ENCODE results near the gene OSTF1. TPM values are rescaled to one million over a fixed set of nuclear protein-coding genes. Genes with fewer than 3 reads are reported as not detected.

Gene OSTF1
- total RNA-seq, 2 donors from 2014 or later, result 15.0 to 20.5 TPM

- Histone ChIP-seq H3K27ac (ENCODE audit: low read depth, low read length) (no peak overlapping the region), H3K9me3 (ENCODE audit: control insufficient read depth, low read length) (peaks cover 18% of the 10 kb centered on the region), H3K4me1 (ENCODE audit: control insufficient read depth, insufficient read depth, low read length) (no peaks in the 10 kb centered on the region), H3K9ac (ENCODE audit: extremely low read depth, low read length, poor library complexity, severe bottlenecking) (no peak overlapping the region), H3K27me3 (ENCODE audit: control insufficient read depth, insufficient read depth, low read length, poor library complexity, severe bottlenecking) (no peaks in the 10 kb centered on the region), H3K4me3 (ENCODE audit: low read length) (no peak overlapping the region), H3K36me3 (ENCODE audit: control insufficient read depth, insufficient read depth, low read length) (no peaks in the 10 kb centered on the region)
- no peak for TF ChIP-seq CTCF (conservative IDR thresholded peaks at IDR 0.05)
- no peak for DNase-seq
- Mint-ChIP-seq H3K27ac (no peak overlapping the region), H3K9me3 (peaks cover 14% of the 10 kb centered on the region), H3K36me3 (ENCODE audit: low read depth) (peaks cover 6% of the 10 kb centered on the region), H3K27me3 (ENCODE audit: insufficient read depth) (no peaks in the 10 kb centered on the region), H3K4me3 (no peak overlapping the region), H3K4me1 (no peaks in the 10 kb centered on the region)
Measured at GRCh38 chr9:75164573-75164972, 76.3 kb downstream of the OSTF1 start.

- Histone ChIP-seq H3K27me3 (ENCODE audit: control insufficient read depth, insufficient read depth, low read length, poor library complexity, severe bottlenecking) (no peaks in the 10 kb centered on the region), H3K27ac (ENCODE audit: low read depth, low read length) (no peak overlapping the region), H3K9ac (ENCODE audit: extremely low read depth, low read length, poor library complexity, severe bottlenecking) (no peak overlapping the region), H3K9me3 (ENCODE audit: control insufficient read depth, low read length) (peaks cover 18% of the 10 kb centered on the region), H3K4me3 (ENCODE audit: low read length) (no peak overlapping the region), H3K36me3 (ENCODE audit: control insufficient read depth, insufficient read depth, low read length) (no peaks in the 10 kb centered on the region), H3K4me1 (ENCODE audit: control insufficient read depth, insufficient read depth, low read length) (no peaks in the 10 kb centered on the region)
- Mint-ChIP-seq H3K27me3 (ENCODE audit: insufficient read depth) (no peaks in the 10 kb centered on the region), H3K27ac (no peak overlapping the region), H3K36me3 (ENCODE audit: low read depth) (peaks cover 6% of the 10 kb centered on the region), H3K4me1 (no peaks in the 10 kb centered on the region), H3K4me3 (no peak overlapping the region), H3K9me3 (peaks cover 14% of the 10 kb centered on the region)
- TF ChIP-seq CTCF (conservative IDR thresholded peaks at IDR 0.05), result no peak
- no peak for DNase-seq
- 100% methylated on average over 1 of the region's 1 CpG for WGBS, 2 experiments (ENCODE audit: insufficient coverage in 1 of 2, insufficient read length in 1 of 2)
Measured at GRCh38 chr9:75167281-75167680, 79.0 kb downstream of the OSTF1 start.

GRCh38 chr9:75168270-75169178, 80.2 kb downstream of the OSTF1 start:
- WGBS, 2 experiments (ENCODE audit: insufficient coverage in 1 of 2, insufficient read length in 1 of 2), result 85% methylated on average over 2 of the region's 2 CpGs; no CpG with 5 or more reads in 1 of the 2 experiments
- no peak overlapping the region for H3K9ac ChIP-seq (ENCODE audit: extremely low read depth, low read length, poor library complexity, severe bottlenecking)
- H3K4me3 ChIP-seq (ENCODE audit: low read length), result no peak overlapping the region
- H3K4me3 Mint-ChIP-seq, result no peak overlapping the region
- peaks cover 11% of the 10 kb centered on the region for H3K9me3 ChIP-seq (ENCODE audit: control insufficient read depth, low read length)
- H3K27me3 ChIP-seq (ENCODE audit: control insufficient read depth, insufficient read depth, low read length, poor library complexity, severe bottlenecking), result no peaks in the 10 kb centered on the region
- H3K36me3 ChIP-seq (ENCODE audit: control insufficient read depth, insufficient read depth, low read length), result no peaks in the 10 kb centered on the region
- H3K27me3 Mint-ChIP-seq (ENCODE audit: insufficient read depth), result no peaks in the 10 kb centered on the region
- peaks cover 6% of the 10 kb centered on the region for H3K36me3 Mint-ChIP-seq (ENCODE audit: low read depth)
- H3K27ac ChIP-seq (ENCODE audit: low read depth, low read length), result no peak overlapping the region
- no peaks in the 10 kb centered on the region for H3K4me1 ChIP-seq (ENCODE audit: control insufficient read depth, insufficient read depth, low read length)
- no peaks in the 10 kb centered on the region for H3K4me1 Mint-ChIP-seq
- peaks cover 10% of the 10 kb centered on the region for H3K9me3 Mint-ChIP-seq
- no peak for TF ChIP-seq CTCF (conservative IDR thresholded peaks at IDR 0.05)
- DNase-seq, result no peak
- H3K27ac Mint-ChIP-seq, result no peak overlapping the region
